H9 (cell line): ENCODE measurements around the gene SAFB. TPM values are rescaled to one million over a fixed set of nuclear protein-coding genes. Genes with fewer than 3 reads are reported as not detected.

Experiments used
- DNase-seq: peaks from one replicate; pipeline ENCODE4 v3.0.0-alpha.2; 2017
- H2AFZ ChIP-seq: one replicate; pipeline ENCODE4 v1.6.1; 2013; ENCODE audit warnings: mild to moderate bottlenecking, low read length, control low read depth, moderate library complexity
- H2AK5ac ChIP-seq: 2 replicates; pipeline ENCODE4 v1.6.1; 2013; ENCODE audit warnings: low read length, control low read depth, mixed read lengths; ENCODE audit not compliant: insufficient read length
- H2BK120ac ChIP-seq: one replicate; pipeline ENCODE4 v1.6.1; 2013; ENCODE audit warnings: low read depth, mild to moderate bottlenecking, low read length, control low read depth, inconsistent platforms; ENCODE audit not compliant: poor library complexity, severe bottlenecking
- H2BK12ac ChIP-seq: 2 replicates; pipeline ENCODE4 v1.6.1; 2013; ENCODE audit warnings: low read length, control low read depth, mixed read lengths, low read depth; ENCODE audit not compliant: insufficient read length
- H2BK15ac ChIP-seq: 2 replicates; pipeline ENCODE4 v1.6.1; 2013; ENCODE audit warnings: low read depth, low read length, control low read depth
- H2BK20ac ChIP-seq: one replicate; pipeline ENCODE4 v1.6.1; 2013; ENCODE audit warnings: low read depth, mild to moderate bottlenecking, low read length, control low read depth, inconsistent platforms; ENCODE audit not compliant: poor library complexity, severe bottlenecking
- H2BK5ac ChIP-seq: 2 replicates; pipeline ENCODE4 v1.6.1; 2013; ENCODE audit warnings: low read length, control low read depth, mixed read lengths; ENCODE audit not compliant: insufficient read length
- H3K14ac ChIP-seq: 2 replicates; pipeline ENCODE4 v1.6.1; 2013; ENCODE audit warnings: low read length, control low read depth; ENCODE audit not compliant: insufficient read depth
- H3K18ac ChIP-seq: 2 replicates; pipeline ENCODE4 v1.6.1; 2013; ENCODE audit warnings: low read depth, mild to moderate bottlenecking, mixed read lengths, low read length, control low read depth; ENCODE audit not compliant: insufficient read length
- H3K23ac ChIP-seq: 2 replicates; pipeline ENCODE4 v1.6.1; 2013; ENCODE audit warnings: low read length, control low read depth, mixed read lengths, low read depth; ENCODE audit not compliant: insufficient read length
- H3K23me2 ChIP-seq: 2 replicates; pipeline ENCODE4 v1.6.1; 2013; ENCODE audit warnings: low read depth, mild to moderate bottlenecking, mixed read lengths, low read length, control low read depth; ENCODE audit not compliant: insufficient read length, poor library complexity, severe bottlenecking
- H3K27ac ChIP-seq: 2 replicates; pipeline ENCODE4 v1.5.1; 2013; ENCODE audit warnings: low read length, control low read depth, mixed read lengths, low read depth; ENCODE audit not compliant: insufficient read length
- H3K27me3 ChIP-seq: 2 replicates; pipeline ENCODE4 v1.6.1; 2013; ENCODE audit warnings: low read length, control low read depth, inconsistent platforms; ENCODE audit not compliant: insufficient read depth
- H3K4ac ChIP-seq: 2 replicates; pipeline ENCODE4 v1.6.1; 2013; ENCODE audit warnings: low read depth, mild to moderate bottlenecking, control low read depth, inconsistent platforms, low read length, moderate library complexity
- H3K4me1 ChIP-seq: 2 replicates; pipeline ENCODE4 v1.6.1; 2013; ENCODE audit warnings: low read length, control low read depth, inconsistent platforms; ENCODE audit not compliant: insufficient read depth
- H3K4me2 ChIP-seq: 2 replicates; pipeline ENCODE4 v1.6.1; 2013; ENCODE audit warnings: low read length, control low read depth, mixed read lengths; ENCODE audit not compliant: insufficient read length, insufficient read depth
- H3K56ac ChIP-seq: 2 replicates; pipeline ENCODE4 v1.6.1; 2013; ENCODE audit warnings: low read depth, mild to moderate bottlenecking, mixed read lengths, low read length, control low read depth; ENCODE audit not compliant: insufficient read length
- H3K79me1 ChIP-seq: 2 replicates; pipeline ENCODE4 v1.6.1; 2013; ENCODE audit warnings: low read depth, mild to moderate bottlenecking, moderate library complexity, low read length, control low read depth, inconsistent platforms; ENCODE audit not compliant: insufficient read depth, poor library complexity, severe bottlenecking
- H3K79me2 ChIP-seq: 2 replicates; pipeline ENCODE4 v1.6.1; 2013; ENCODE audit warnings: low read length, control low read depth, inconsistent platforms; ENCODE audit not compliant: insufficient read depth
- H3K9ac ChIP-seq: 2 replicates; pipeline ENCODE4 v1.6.1; 2013; ENCODE audit warnings: low read length, control low read depth, mixed read lengths; ENCODE audit not compliant: insufficient read length; ENCODE audit errors: extremely low read depth
- H3K9me3 ChIP-seq: one replicate; pipeline ENCODE4 v1.6.1; 2013; ENCODE audit warnings: low read depth, low read length, inconsistent platforms; ENCODE audit not compliant: control insufficient read depth
- H3T11ph ChIP-seq: one replicate; pipeline ENCODE4 v1.6.1; 2013; ENCODE audit warnings: mild to moderate bottlenecking, low read length, control low read depth, inconsistent platforms
- H4K20me1 ChIP-seq: one replicate; pipeline ENCODE4 v1.6.1; 2013; ENCODE audit not compliant: control insufficient read depth, insufficient read length, insufficient read depth
- H4K5ac ChIP-seq: 2 replicates; pipeline ENCODE4 v1.6.1; 2013; ENCODE audit warnings: low read depth, mild to moderate bottlenecking, mixed read lengths, low read length, control low read depth; ENCODE audit not compliant: insufficient read length
- H4K8ac ChIP-seq: replicated peaks from 2 replicates; pipeline ENCODE4 v1.6.1; 2013; ENCODE audit warnings: low read length, control low read depth, mixed read lengths, low read depth; ENCODE audit not compliant: insufficient read length
- H4K91ac ChIP-seq: 2 replicates; pipeline ENCODE4 v1.6.1; 2013; ENCODE audit warnings: low read depth, mild to moderate bottlenecking, moderate library complexity, mixed read lengths, low read length, control low read depth; ENCODE audit not compliant: insufficient read length
- H3K27ac Mint-ChIP-seq, 3 experiments: 2 replicates in 2 of 3; 3 replicates in 1 of 3; pipeline ENCODE4 v1.8.0; 2020 to 2021; ENCODE audit warnings: mixed read lengths in 3 of 3, mild to moderate bottlenecking in 1 of 3, moderate library complexity in 1 of 3
- H3K27me3 Mint-ChIP-seq: 2 replicates; pipeline ENCODE4 v1.8.0; 2021; ENCODE audit warnings: low read depth, mild to moderate bottlenecking, moderate library complexity, mixed read lengths
- H3K36me3 Mint-ChIP-seq, 3 experiments: 2 replicates in 2 of 3; 3 replicates in 1 of 3; pipeline ENCODE4 v1.8.0; 2020 to 2021; ENCODE audit warnings: low read depth in 3 of 3, mixed read lengths in 3 of 3; ENCODE audit not compliant: insufficient read depth in 1 of 3
- H3K4me1 Mint-ChIP-seq, 2 experiments: 2 replicates each; pipeline ENCODE4 v1.8.0; 2020; ENCODE audit warnings: mixed read lengths in 2 of 2
- H3K4me3 Mint-ChIP-seq, 2 experiments: 2 replicates in 1 of 2; 3 replicates in 1 of 2; pipeline ENCODE4 v1.8.0; 2020 to 2021; ENCODE audit warnings: mild to moderate bottlenecking in 2 of 2, mixed read lengths in 2 of 2, moderate library complexity in 1 of 2
- H3K9me3 Mint-ChIP-seq, 2 experiments: 2 replicates in 1 of 2; 3 replicates in 1 of 2; pipeline ENCODE4 v1.8.0; 2020; ENCODE audit warnings: mild to moderate bottlenecking in 2 of 2, mixed read lengths in 2 of 2, moderate library complexity in 1 of 2
- WGBS: extraction: QIAGEN DNeasy Blood & Tissue Kit; methylation state at CpG from one replicate; pipeline ENCODE4 v1.1.7; 2013; ENCODE audit warnings: missing lambda C conversion rate, low lambda C conversion rate, mixed read lengths; ENCODE audit not compliant: insufficient read length; ENCODE audit errors: extremely low coverage; 5-methylcytosine and 5-hydroxymethylcytosine counted together
- total RNA-seq: library from RNA; stranded (reverse); gene quantifications from 2 replicates; pipeline ENCODE4 v1.2.1, GENCODE V29; 2021
- TF ChIP-seq, protein P1 (sequence below): fragments of 200-600 bp; sonication (generic); conservative IDR thresholded peaks from 3 replicates; pipeline ENCODE4 v1.8.0; 2021; ENCODE audit warnings: antibody characterized with exemption, mild to moderate bottlenecking

The SAFB gene
- total RNA-seq, 1 experiment from 2014 or later, result 110 TPM

DNA sequence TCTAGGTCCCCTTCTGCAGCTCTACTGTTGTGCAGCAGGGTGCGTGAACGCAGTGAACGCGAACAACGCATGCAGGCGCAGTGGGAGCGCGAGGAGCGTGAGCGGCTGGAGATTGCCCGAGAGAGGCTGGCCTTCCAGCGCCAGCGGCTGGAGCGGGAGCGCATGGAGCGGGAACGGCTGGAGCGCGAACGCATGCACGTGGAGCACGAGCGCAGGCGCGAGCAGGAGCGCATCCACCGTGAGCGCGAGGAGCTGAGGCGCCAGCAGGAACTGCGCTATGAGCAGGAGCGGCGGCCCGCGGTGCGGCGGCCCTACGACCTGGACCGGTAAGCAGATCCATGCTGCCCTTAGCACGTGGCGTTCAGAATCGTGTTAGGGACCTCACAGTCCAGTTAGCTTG lies 38.6 kb downstream of the SAFB start:
- no peak overlapping the region for H2BK120ac ChIP-seq
- H3K9me3 ChIP-seq, result no peaks in the 10 kb centered on the region
- H3K27me3 ChIP-seq, result no peaks in the 10 kb centered on the region
- no peak overlapping the region for H3K4ac ChIP-seq
- peaks cover 4% of the 10 kb centered on the region for H4K20me1 ChIP-seq
- H2AFZ ChIP-seq, result no peak overlapping the region
- no peak overlapping the region for H2BK12ac ChIP-seq
- DNase-seq, result no peak
- Mint-ChIP-seq H3K4me1 (no peaks in the 10 kb centered on the region), H3K27ac (peak overlapping the region in 1 of 3 experiments; percentile 16; a peak in 1 of 7 replicates), H3K36me3 (peaks cover 41 to 93% (median 77%) of the 10 kb centered on the region in 3 experiments; a peak in 6 of 7 replicates), H3K27me3 (no peaks in the 10 kb centered on the region), H3K9me3 (no peaks in the 10 kb centered on the region), H3K4me3 (no peak overlapping the region)
- no peak overlapping the region for H4K5ac ChIP-seq
- H3K27ac ChIP-seq, result no peak overlapping the region
- H3K14ac ChIP-seq, result no peak overlapping the region
- no peak overlapping the region for H4K91ac ChIP-seq
- no peak overlapping the region for H3K4me2 ChIP-seq
- no peak overlapping the region for H3K23ac ChIP-seq
- TF ChIP-seq, protein P1, sequence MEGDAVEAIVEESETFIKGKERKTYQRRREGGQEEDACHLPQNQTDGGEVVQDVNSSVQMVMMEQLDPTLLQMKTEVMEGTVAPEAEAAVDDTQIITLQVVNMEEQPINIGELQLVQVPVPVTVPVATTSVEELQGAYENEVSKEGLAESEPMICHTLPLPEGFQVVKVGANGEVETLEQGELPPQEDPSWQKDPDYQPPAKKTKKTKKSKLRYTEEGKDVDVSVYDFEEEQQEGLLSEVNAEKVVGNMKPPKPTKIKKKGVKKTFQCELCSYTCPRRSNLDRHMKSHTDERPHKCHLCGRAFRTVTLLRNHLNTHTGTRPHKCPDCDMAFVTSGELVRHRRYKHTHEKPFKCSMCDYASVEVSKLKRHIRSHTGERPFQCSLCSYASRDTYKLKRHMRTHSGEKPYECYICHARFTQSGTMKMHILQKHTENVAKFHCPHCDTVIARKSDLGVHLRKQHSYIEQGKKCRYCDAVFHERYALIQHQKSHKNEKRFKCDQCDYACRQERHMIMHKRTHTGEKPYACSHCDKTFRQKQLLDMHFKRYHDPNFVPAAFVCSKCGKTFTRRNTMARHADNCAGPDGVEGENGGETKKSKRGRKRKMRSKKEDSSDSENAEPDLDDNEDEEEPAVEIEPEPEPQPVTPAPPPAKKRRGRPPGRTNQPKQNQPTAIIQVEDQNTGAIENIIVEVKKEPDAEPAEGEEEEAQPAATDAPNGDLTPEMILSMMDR, result no peak
- no peak overlapping the region for H2BK20ac ChIP-seq
- no peaks in the 10 kb centered on the region for H3K4me1 ChIP-seq
- H2BK15ac ChIP-seq, result no peak overlapping the region
- no peak overlapping the region for H3K56ac ChIP-seq
- no peak overlapping the region for H3T11ph ChIP-seq
- H4K8ac ChIP-seq, result no peak overlapping the region
- H2AK5ac ChIP-seq, result no peak overlapping the region
- H3K79me1 ChIP-seq, result no peaks in the 10 kb centered on the region
- no peaks in the 10 kb centered on the region for H3K23me2 ChIP-seq
- no peak overlapping the region for H2BK5ac ChIP-seq
- H3K79me2 ChIP-seq, result no peaks in the 10 kb centered on the region; the same call in 1 of the 2 replicates
- no peak overlapping the region for H3K18ac ChIP-seq
- no peak overlapping the region for H3K9ac ChIP-seq
- no CpG with 5 or more reads among the region's 42 CpGs for WGBS
